NCI-H2227 treated with DMSO at 0.1 percent for 48 hours (cell line): Measurements from ENCODE around the gene KCTD2.

Source experiments
- DNase-seq: peaks from one replicate; lab custom pipeline; 2025; lab: John Stamatoyannopoulos, UW

Gene KCTD2

DNA sequence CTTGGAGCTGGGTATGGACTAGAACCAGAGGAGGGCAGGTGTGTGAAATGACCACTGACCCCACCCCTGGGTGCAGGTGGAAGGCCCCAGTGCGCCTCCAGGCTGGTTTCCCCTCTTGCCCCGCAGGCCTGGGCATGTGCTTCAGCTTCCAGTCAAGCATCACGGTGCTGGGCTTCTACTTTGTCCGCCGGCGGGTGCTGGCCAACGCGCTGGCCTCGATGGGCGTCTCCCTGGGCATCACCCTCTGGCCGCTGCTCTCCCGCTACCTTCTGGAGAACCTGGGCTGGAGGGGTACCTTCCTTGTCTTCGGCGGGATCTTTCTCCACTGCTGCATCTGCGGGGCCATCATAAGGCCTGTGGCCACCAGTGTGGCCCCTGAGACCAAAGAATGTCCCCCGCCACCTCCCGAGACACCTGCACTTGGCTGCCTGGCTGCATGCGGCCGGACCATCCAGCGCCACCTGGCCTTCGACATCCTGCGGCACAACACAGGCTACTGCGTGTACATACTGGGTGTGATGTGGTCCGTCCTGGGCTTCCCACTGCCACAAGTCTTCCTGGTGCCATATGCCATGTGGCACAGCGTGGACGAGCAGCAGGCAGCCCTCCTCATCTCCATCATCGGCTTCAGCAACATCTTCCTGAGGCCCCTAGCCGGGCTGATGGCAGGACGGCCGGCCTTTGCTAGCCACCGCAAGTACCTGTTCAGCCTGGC is 53.0 kb downstream of the KCTD2 start:
- no peak for DNase-seq

DNA sequence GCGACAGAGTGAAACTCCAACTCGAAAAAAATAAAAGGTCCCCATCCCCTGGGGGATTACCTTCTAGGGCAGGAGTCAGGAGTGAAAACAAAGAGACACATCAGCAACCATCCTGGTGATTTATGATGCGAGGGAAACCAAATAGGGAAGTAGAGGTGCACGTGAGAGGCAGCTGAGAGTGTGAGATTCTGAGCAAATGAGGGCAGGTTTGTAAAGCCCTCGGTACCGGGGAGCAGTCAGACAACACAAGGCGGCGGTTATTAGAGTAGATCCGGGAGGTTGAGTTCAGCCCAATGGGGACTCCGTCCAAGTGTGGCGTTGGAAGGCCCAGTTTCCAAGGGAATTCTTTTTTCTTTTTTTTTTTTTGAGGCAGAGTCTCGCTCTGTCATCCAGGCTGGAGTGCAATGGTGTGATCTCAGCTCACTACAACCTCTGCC is 55.4 kb downstream of the KCTD2 start:
- DNase-seq = no peak

DNA sequence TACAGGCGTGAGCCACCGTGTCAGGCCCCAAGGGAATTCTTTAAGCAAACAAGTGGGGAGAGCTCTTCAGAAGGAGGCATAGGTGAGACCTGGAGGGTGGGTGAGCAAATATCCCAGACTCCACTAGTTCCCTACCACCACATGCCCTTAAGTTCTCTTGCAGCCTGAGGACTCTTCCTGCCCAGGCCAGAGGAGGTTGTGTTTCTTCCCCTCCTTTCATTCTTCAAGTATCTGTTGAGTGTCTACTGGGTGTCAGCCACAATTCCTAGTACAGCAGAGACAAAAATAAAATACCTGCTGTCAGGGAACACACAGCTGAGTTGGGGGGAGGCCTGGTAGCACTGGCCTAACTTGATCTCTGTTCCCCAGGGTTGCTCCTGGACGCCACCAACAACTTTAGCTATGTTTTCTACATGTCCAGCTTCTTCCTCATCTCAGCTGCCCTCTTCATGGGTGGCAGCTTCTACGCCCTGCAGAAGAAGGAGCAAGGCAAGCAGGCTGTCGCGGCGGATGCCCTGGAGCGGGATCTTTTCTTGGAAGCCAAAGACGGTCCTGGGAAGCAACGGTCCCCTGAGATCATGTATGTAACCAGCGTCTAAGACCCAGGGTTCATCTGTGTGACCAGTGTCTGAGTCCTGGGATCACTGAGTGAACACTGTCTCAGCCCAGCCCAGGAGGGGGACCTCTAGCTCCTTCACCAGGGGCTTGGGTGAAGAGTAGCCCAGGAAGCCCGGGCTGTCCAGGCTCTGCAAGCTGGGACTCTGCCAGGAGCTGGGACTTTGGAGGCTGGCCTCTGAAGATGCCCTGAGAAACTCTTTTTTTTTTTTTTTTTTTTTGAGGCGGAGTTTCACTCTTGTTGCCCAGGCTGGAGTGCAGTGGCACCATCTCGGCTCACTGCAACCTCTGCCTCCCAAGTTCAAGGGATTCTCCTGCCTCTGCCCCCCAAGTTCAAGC is 56.9 kb downstream of the KCTD2 start:
- no peak for DNase-seq

DNA sequence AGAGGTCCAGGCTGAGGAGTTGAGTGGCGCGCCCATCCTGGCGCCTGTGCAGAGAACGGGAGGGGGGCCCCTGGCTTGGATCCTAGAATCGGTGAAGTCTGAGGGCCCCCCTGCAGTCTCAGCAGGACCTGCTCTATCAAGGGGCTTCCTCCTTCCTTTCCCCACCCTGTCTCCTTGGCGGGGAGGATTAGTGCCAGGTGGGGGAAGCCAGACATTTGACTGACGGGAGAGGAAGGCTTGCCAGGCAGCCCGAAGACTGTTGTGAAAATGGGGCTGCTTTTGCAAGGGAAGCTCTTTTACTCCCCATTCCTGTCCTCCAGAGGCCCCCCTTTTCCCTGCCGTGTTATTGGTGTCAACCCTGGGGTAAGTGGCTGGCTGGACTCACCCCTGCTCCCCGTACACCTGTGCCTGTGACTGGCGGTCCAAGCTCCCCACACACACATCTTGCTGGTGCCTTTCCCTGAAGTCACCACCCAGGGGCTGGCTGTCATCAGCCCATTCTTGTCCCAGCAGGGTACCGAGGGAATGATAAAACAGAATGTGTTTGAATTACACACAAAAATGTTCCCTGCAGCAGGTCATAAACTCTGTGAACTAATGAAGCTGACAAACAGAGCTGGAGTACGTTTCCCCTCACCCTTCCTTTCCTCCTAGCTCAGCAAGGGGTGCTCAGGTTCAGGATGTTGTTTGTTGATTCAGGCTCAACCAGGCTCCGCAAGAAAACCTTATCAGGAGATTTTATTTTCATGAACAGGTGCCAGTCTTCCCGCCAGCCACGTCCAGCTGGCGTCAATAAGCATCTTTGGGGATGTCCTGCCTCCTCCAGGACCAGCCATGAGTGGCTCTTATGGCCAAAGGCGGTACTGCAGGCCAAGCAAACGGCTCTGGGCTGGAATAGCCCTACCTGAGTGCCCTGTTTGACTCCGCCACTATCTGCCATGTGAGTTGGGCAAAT is 58.4 kb downstream of the KCTD2 start:
- DNase-seq = peak; percentile 54

DNA sequence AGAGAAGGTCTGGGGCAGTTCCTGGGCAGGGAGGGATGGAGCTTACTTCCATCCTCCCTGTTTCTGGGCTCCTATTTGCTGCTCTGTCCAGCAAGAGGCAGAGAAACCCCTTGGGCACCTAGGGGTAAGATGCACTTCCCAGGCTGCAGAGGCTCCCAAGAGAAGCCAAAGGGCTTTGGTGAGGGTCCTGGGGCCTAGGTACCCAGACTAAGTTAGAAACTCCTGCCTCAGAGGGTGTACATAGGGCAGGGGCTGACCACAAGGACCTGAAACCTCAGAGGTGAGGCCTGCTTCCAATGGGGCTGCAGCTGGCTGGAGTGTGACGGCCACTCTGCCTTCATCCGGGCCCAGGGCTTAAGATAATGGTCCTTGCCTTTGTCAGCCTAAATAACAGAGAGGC is 61.2 kb downstream of the KCTD2 start:
- DNase-seq = no peak

DNA sequence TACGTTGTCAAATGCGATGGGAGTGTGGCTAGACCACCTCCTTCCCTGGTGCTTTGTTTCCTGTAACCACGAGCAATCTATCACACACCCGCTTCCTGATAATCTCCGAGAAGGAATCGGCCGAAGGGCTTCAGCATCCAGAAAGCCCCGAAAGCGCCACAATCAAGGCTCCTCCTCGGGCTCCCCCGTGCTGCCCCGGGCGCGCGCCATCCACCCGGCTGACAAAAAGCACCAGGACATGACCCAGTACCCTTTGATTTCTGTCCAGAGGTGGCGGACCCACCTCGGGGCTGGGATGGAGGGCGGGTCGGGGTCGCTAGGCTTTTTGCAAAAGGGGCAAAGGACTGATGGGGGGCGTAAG is 62.0 kb downstream of the KCTD2 start:
- DNase-seq = no peak

DNA sequence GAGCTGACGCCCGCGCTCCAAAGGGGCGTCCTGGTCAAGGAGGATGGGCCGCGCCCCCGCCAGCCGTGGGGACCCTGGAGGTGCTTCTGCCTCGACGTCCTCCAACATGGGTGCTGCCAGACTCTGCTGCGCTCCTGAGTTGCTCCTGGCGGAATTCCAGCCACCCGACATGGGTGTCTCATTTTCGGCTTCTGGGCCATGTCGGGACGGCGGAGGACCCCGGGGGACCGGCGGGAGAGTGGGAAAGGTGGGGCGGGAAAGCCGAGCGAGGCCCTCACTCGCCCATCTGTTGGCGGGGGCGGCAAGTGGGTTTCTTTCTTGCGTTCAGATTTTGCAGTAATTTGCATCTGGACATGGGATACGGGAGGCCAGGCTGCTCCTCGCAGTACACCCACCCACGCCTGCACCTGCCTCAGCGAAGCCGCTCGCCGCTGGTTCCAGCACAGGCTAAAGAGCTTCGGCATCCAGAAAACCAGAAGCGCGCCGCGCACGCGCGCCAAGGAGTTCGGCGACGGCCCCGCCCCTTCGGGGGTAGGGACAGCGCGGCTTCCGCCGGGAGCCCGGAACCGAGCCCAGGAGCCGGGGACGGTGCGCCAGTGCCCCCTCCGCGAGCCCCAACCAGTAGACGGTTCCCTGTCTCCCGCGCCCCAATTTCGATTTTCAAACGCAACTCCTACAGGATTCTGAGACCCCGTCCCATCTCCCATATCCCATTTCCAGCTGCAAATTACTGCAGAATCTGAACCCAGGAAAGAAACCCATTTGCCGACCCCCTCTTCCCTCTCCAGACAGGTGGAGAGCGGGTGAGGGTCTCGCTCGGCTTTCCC is 62.6 kb downstream of the KCTD2 start, which contains the start of gene ARMC7:
Gene ARMC7 (plus strand): TSS at position 563 of the 827 bp plus-strand sequence. CDS start 320 bp downstream, outside the sequence.
- DNase-seq = peak; percentile 80

DNA sequence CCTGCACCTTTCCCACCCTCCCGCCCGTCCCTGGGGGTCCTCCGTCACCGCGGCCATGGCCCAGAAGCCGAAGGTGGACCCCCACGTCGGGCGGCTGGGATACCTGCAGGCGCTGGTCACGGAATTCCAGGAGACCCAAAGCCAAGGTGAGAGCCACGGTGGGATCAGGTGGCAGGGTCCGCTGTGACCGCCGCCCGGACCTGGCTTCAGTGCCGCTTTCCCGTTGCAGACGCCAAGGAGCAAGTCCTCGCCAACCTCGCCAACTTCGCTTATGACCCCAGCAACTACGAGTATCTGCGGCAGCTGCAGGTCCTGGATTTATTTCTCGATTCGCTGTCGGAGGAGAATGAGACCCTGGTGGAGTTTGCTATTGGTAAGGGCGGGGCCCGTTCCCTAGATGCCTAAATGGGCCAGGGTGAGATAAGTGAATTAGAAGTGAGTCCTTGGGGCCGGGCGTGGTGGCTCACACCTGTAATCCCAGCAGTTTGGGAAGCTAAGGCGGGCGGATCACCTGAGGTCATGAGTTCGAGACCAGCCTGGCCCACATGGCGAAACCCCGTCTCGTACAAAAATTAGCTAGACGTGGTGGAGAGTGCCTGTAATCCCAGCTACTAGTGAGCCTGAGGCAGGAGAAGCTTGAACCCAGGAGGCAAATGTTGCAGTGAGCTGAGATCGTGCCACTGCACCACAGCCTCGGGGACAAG is 63.4 kb downstream of the KCTD2 start:
- DNase-seq = peak; percentile 14

DNA sequence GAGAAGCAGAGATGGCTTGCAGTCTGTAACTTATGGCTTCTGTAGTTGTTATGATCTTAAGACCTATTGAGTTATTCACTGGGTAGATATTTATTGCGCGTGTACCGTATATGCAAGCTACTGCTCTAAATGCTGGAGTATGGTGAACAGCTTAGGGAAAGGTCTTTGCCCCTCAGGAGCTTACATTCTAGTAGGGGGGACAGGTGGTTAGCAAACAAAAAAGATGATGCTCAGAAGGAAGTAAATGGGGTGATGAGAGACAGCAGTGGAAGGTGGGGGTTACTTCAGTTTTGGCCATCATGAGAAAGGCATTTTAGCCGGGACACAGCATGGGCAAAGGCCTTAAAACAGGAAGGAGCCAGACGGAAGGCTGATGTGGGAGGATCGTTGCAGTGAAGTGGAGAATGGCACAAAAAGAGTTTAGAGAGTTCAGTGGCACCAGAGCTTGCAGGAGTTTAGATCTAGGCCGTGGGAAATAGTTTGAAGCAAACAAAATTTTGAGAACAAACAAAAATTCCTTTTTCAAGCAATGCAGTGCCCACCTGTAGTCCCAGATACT is 64.8 kb downstream of the KCTD2 start:
- no peak for DNase-seq

DNA sequence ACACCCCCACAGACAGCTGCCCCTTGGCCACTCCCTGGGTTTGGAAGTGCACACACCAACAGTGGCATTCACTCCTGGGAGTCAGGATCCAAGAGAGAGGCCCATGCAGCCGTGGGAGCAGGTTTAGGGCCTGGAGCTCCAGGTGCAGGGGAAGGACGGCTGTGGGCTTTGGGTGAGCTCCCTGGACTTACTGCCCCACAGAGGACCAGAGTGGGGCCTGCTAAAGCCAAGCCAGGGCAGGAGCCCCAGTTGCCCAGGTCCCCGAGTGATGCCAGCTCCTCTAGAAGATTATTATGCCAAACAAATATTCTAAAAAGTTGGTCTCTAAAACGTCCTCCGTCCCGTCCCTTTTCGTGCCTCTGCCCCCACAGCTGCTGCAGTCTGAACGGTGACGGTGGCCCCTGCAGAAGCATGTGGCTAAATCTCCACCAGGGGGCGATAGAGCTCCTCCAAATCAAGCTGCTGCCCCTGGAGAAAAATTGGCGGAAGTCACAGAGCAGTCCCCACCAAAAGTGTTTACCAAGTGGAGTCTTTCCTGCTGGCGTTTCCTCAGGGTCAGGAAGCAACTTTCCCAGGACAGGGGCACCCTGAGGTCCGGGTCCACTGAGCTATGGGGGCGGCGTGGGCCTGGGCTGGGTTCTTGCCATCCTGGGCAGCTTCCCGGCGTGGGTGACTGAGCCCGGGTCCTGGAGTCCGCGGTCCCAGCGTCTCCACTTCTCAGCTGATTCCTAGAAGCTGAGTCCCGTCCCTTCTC is 67.0 kb downstream of the KCTD2 start:
- DNase-seq = peak; percentile 89

DNA sequence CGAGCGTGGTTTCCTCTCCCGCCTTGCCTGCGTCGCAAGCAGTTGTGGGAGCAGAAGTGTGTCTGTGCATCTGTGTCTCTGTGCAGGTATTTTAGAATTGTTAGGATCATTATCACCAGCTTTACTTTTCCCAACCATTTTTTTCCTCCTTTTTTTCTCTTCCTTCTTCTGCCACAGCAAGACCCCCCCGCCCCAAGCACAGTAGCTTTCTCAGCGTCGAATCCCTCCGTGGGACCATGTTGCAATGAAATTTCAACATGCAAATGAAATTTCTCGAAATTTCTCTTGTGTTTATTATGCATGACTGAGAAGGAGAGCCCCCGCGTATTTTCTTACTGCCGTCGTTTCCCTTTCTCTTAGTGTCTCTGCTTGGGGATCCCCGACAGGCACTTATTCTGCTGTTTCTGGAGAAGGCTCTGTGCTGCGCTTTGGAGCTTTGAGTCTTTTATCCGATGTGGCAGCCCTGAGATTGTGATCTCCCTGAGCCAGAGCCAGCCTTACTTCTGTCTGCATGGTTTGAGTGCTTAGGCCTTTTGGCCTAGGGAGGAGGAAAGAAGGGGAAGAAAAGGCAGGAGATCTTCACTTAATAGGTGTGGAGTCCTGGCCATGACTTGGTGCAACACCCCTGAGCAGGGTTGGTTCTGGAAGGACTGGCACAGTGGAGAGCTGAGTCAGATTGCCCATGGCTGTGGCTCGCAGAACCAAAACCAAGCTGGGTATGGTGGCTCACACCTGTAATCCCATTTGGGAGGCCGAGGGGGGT is 67.7 kb downstream of the KCTD2 start:
- DNase-seq = no peak
